Measurements from ENCODE around the gene FN1.

FN1 gene

GRCh38 chr2:215435870-215436704, at the start of gene FN1:
TSS of gene FN1 (minus strand) at chr2:215436068. CDS start at chr2:215435802, 266 bp downstream.
- DNase-seq = peak; percentile 37

GRCh38 chr2:215485032-215485431, 49.2 kb upstream of the FN1 start:
- DNase-seq = no peak

- no peak for DNase-seq
Observed at GRCh38 chr2:215484570-215484969, 48.7 kb upstream of the FN1 start.

- DNase-seq = no peak
Observed at GRCh38 chr2:215483431-215483830, 47.6 kb upstream of the FN1 start.

- DNase-seq = no peak
Observed at GRCh38 chr2:215479536-215480240, 43.8 kb upstream of the FN1 start.

GRCh38 chr2:215479121-215479520, 43.3 kb upstream of the FN1 start:
- no peak for DNase-seq

- DNase-seq = no peak
Observed at GRCh38 chr2:215476424-215476823, 40.6 kb upstream of the FN1 start.

- no peak for DNase-seq
Observed at GRCh38 chr2:215466097-215466909, 30.4 kb upstream of the FN1 start.

GRCh38 chr2:215465256-215465655, 29.4 kb upstream of the FN1 start:
- DNase-seq = no peak

GRCh38 chr2:215461836-215462532, 26.1 kb upstream of the FN1 start:
- no peak for DNase-seq

- DNase-seq = no peak
Observed at GRCh38 chr2:215460682-215461382, 25.0 kb upstream of the FN1 start.

- no peak for DNase-seq
Observed at GRCh38 chr2:215455958-215456357, 20.1 kb upstream of the FN1 start.

- no peak for DNase-seq
Observed at GRCh38 chr2:215454519-215455246, 18.8 kb upstream of the FN1 start.

- no peak for DNase-seq
Observed at GRCh38 chr2:215452725-215453124, 16.9 kb upstream of the FN1 start.

GRCh38 chr2:215451012-215451756, 15.3 kb upstream of the FN1 start:
- no peak for DNase-seq

GRCh38 chr2:215450188-215451011, 14.5 kb upstream of the FN1 start:
- DNase-seq = no peak

GRCh38 chr2:215447673-215448081, 11.8 kb upstream of the FN1 start:
- DNase-seq = no peak

GRCh38 chr2:215447056-215447455, 11.2 kb upstream of the FN1 start:
- DNase-seq = no peak

- no peak for DNase-seq
Observed at GRCh38 chr2:215442401-215442787, 6.5 kb upstream of the FN1 start.
